Measurements from ENCODE around the gene MASP2.

DNA sequence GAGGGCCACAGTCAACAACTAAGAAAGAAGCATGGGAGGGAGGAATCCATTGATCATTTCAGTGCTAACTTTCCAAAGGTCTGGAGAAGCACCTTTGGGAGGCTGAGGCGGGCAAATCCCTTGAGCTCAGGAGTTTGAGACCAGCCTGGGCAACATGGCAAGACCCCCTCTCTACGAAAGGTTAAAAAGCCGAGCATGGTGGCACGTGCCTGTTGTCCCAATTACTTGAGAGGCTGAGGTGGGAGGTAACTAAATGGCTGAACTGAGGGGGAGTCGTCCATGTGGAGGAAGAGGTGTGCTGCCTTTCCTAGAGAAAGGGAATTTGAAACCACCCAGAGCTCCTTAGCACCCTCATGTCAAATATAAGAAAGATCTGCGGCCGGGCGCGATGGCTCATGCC, 16.2 kb downstream of the MASP2 start:
- TF ChIP-seq CREM (IDR thresholded peaks at IDR 0.05; ENCODE audit: low read depth): no peak
- TF ChIP-seq, protein P1, sequence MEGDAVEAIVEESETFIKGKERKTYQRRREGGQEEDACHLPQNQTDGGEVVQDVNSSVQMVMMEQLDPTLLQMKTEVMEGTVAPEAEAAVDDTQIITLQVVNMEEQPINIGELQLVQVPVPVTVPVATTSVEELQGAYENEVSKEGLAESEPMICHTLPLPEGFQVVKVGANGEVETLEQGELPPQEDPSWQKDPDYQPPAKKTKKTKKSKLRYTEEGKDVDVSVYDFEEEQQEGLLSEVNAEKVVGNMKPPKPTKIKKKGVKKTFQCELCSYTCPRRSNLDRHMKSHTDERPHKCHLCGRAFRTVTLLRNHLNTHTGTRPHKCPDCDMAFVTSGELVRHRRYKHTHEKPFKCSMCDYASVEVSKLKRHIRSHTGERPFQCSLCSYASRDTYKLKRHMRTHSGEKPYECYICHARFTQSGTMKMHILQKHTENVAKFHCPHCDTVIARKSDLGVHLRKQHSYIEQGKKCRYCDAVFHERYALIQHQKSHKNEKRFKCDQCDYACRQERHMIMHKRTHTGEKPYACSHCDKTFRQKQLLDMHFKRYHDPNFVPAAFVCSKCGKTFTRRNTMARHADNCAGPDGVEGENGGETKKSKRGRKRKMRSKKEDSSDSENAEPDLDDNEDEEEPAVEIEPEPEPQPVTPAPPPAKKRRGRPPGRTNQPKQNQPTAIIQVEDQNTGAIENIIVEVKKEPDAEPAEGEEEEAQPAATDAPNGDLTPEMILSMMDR (IDR thresholded peaks at IDR 0.05 in 2 of 3, conservative IDR thresholded peaks at IDR 0.05 in 1 of 3; ENCODE audit: insufficient read depth in 2 of 3, low read depth in 1 of 3, low read length in 3 of 3): no peak
- no peak for TF ChIP-seq RAD21 (CRISPR knock-in tag; conservative IDR thresholded peaks at IDR 0.05 in 1 of 2, IDR thresholded peaks at IDR 0.05 in 1 of 2)
- TF ChIP-seq, protein P2, sequence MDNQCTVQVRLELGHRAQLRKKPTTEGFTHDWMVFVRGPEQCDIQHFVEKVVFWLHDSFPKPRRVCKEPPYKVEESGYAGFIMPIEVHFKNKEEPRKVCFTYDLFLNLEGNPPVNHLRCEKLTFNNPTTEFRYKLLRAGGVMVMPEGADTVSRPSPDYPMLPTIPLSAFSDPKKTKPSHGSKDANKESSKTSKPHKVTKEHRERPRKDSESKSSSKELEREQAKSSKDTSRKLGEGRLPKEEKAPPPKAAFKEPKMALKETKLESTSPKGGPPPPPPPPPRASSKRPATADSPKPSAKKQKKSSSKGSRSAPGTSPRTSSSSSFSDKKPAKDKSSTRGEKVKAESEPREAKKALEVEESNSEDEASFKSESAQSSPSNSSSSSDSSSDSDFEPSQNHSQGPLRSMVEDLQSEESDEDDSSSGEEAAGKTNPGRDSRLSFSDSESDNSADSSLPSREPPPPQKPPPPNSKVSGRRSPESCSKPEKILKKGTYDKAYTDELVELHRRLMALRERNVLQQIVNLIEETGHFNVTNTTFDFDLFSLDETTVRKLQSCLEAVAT (IDR thresholded peaks at IDR 0.05): no peak
- TF ChIP-seq KDM4B (IDR thresholded peaks at IDR 0.05; ENCODE audit: borderline replicate concordance in 2 of 2, low read depth in 1 of 2): no peak
- TF ChIP-seq TAF1 (IDR thresholded peaks at IDR 0.05; ENCODE audit: control insufficient read depth, extremely low read depth, insufficient read depth, low read length, severe bottlenecking): no peak
- TF ChIP-seq, protein P3, sequence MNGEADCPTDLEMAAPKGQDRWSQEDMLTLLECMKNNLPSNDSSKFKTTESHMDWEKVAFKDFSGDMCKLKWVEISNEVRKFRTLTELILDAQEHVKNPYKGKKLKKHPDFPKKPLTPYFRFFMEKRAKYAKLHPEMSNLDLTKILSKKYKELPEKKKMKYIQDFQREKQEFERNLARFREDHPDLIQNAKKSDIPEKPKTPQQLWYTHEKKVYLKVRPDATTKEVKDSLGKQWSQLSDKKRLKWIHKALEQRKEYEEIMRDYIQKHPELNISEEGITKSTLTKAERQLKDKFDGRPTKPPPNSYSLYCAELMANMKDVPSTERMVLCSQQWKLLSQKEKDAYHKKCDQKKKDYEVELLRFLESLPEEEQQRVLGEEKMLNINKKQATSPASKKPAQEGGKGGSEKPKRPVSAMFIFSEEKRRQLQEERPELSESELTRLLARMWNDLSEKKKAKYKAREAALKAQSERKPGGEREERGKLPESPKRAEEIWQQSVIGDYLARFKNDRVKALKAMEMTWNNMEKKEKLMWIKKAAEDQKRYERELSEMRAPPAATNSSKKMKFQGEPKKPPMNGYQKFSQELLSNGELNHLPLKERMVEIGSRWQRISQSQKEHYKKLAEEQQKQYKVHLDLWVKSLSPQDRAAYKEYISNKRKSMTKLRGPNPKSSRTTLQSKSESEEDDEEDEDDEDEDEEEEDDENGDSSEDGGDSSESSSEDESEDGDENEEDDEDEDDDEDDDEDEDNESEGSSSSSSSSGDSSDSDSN (IDR thresholded peaks at IDR 0.05; ENCODE audit: borderline replicate concordance in 1 of 2, low read depth in 2 of 2, low read length in 2 of 2): no peak
- TF ChIP-seq, protein P4, sequence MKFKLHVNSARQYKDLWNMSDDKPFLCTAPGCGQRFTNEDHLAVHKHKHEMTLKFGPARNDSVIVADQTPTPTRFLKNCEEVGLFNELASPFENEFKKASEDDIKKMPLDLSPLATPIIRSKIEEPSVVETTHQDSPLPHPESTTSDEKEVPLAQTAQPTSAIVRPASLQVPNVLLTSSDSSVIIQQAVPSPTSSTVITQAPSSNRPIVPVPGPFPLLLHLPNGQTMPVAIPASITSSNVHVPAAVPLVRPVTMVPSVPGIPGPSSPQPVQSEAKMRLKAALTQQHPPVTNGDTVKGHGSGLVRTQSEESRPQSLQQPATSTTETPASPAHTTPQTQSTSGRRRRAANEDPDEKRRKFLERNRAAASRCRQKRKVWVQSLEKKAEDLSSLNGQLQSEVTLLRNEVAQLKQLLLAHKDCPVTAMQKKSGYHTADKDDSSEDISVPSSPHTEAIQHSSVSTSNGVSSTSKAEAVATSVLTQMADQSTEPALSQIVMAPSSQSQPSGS (CRISPR knock-in tag; IDR thresholded peaks at IDR 0.05): no peak
- TF ChIP-seq EZH2 (IDR thresholded peaks at IDR 0.05; ENCODE audit: borderline replicate concordance, low read depth, low read length): no peak
- no peak; the same call in none of the 2 replicates for TF ChIP-seq POLR2A (conservative IDR thresholded peaks at IDR 0.05)
